OCI-LY3 (cell line): Measurements from ENCODE around the gene KIAA1671.

ENCODE experiments used
- CTCF ChIP-seq: fragments of 200-600, 300-600 bp; sonication (generic); IDR thresholded peaks from 2 replicates; pipeline ENCODE4 v1.5.1; 2014; ENCODE audit warnings: antibody characterized with exemption, low read length, low read depth
- EZH2phosphoT487 ChIP-seq: fragments of 200-600 bp; shearing (Covaris generic); IDR thresholded peaks from 2 replicates; pipeline ENCODE4 v1.6.1; 2018; ENCODE audit warnings: antibody characterized with exemption, mixed run types, low read depth

GRCh38 chr22:25207553-25208157 is 255.1 kb downstream of the KIAA1671 start:
- no peak for TF ChIP-seq CTCF
- no peak for TF ChIP-seq EZH2phosphoT487
